Spleen (tissue), 7 donors: ENCODE data around the gene LRRC8B.

Experiments used
- CTCF ChIP-seq, 11 experiments: fragments of 200-600 bp in 7 of 11; fragments of 450-650 bp in 4 of 11; sonication (generic) in 4 of 11; IDR thresholded peaks in 8 of 11; conservative IDR thresholded peaks in 3 of 11; 1 replicate in 7 of 11; 2 replicates in 4 of 11; pipeline versions ENCODE4 v1.4.0 to v1.8.0; 2016 to 2021; ENCODE audit warnings: antibody characterized with exemption in 11 of 11, inconsistent platforms in 4 of 11, mild to moderate bottlenecking in 1 of 11
- POLR2A ChIP-seq, 3 donors: fragments of 450-650 bp; IDR thresholded peaks; one replicate each; pipeline ENCODE4 v1.5.1; 2017; ENCODE audit warnings: antibody characterized with exemption in 3 of 3, mild to moderate bottlenecking in 1 of 3
- POLR2AphosphoS5 ChIP-seq, 3 donors: sonication (generic); formaldehyde crosslinking; IDR thresholded peaks; one replicate each; pipeline ENCODE4 v1.5.1; 2017; ENCODE audit warnings: antibody characterized with exemption in 3 of 3
- donor health status: DM: no; HTN: no; CAD: no; lungs with moderate emphysema.
- donor health status: DM: no; HTN: no; CAD: no.
- donor health status: DM: no; HTN: no; CAD: no.

GRCh38 chr1:89646259-89646658 is 121.6 kb downstream of the LRRC8B start:
- no peak for TF ChIP-seq CTCF (IDR thresholded peaks at IDR 0.05 in 8 of 11, conservative IDR thresholded peaks at IDR 0.05 in 3 of 11)
- TF ChIP-seq POLR2AphosphoS5 (IDR thresholded peaks at IDR 0.05): no peak
- no peak for TF ChIP-seq POLR2A (IDR thresholded peaks at IDR 0.05)
